Measurements from ENCODE around the gene SHISAL1.

The SHISAL1 gene

GRCh38 chr22:44209343-44209742, 103.4 kb downstream of the SHISAL1 start:
- no peak overlapping the region for H3K4me3 ChIP-seq (replicated peaks; ENCODE audit: low read depth, low read length)
- DNase-seq (ENCODE audit: low read depth), result no peak
- no peak for TF ChIP-seq CTCF (IDR thresholded peaks at IDR 0.05; ENCODE audit: low read length, missing control alignments)

GRCh38 chr22:44207981-44208317, 104.8 kb downstream of the SHISAL1 start:
- no peak for TF ChIP-seq CTCF (IDR thresholded peaks at IDR 0.05; ENCODE audit: low read length, missing control alignments)
- no peak overlapping the region for H3K4me3 ChIP-seq (replicated peaks; ENCODE audit: low read depth, low read length)
- DNase-seq (ENCODE audit: low read depth), result no peak

GRCh38 chr22:44207173-44207980, 105.4 kb downstream of the SHISAL1 start:
- TF ChIP-seq CTCF (IDR thresholded peaks at IDR 0.05; ENCODE audit: low read length, missing control alignments), result no peak
- no peak overlapping the region for H3K4me3 ChIP-seq (replicated peaks; ENCODE audit: low read depth, low read length)
- no peak for DNase-seq (ENCODE audit: low read depth)

- no peak overlapping the region for H3K4me3 ChIP-seq (replicated peaks; ENCODE audit: low read depth, low read length)
- no peak for TF ChIP-seq CTCF (IDR thresholded peaks at IDR 0.05; ENCODE audit: low read length, missing control alignments)
- no peak for DNase-seq (ENCODE audit: low read depth)
Observed at GRCh38 chr22:44206696-44207095, 106.1 kb downstream of the SHISAL1 start.

GRCh38 chr22:44206330-44206645, 106.5 kb downstream of the SHISAL1 start:
- no peak for TF ChIP-seq CTCF (IDR thresholded peaks at IDR 0.05; ENCODE audit: low read length, missing control alignments)
- no peak for DNase-seq (ENCODE audit: low read depth)
- no peak overlapping the region for H3K4me3 ChIP-seq (replicated peaks; ENCODE audit: low read depth, low read length)

GRCh38 chr22:44205516-44206329, 107.0 kb downstream of the SHISAL1 start:
- TF ChIP-seq CTCF (IDR thresholded peaks at IDR 0.05; ENCODE audit: low read length, missing control alignments), result no peak
- no peak for DNase-seq (ENCODE audit: low read depth)
- H3K4me3 ChIP-seq (replicated peaks; ENCODE audit: low read depth, low read length), result no peak overlapping the region

Data from fibroblast of pulmonary artery (primary cell).